ENCODE results near the gene PHACTR4.

GRCh38 chr1:28526886-28527285 lies 157.3 kb downstream of the PHACTR4 start:
- TF ChIP-seq, protein P1, sequence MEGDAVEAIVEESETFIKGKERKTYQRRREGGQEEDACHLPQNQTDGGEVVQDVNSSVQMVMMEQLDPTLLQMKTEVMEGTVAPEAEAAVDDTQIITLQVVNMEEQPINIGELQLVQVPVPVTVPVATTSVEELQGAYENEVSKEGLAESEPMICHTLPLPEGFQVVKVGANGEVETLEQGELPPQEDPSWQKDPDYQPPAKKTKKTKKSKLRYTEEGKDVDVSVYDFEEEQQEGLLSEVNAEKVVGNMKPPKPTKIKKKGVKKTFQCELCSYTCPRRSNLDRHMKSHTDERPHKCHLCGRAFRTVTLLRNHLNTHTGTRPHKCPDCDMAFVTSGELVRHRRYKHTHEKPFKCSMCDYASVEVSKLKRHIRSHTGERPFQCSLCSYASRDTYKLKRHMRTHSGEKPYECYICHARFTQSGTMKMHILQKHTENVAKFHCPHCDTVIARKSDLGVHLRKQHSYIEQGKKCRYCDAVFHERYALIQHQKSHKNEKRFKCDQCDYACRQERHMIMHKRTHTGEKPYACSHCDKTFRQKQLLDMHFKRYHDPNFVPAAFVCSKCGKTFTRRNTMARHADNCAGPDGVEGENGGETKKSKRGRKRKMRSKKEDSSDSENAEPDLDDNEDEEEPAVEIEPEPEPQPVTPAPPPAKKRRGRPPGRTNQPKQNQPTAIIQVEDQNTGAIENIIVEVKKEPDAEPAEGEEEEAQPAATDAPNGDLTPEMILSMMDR (IDR thresholded peaks at IDR 0.05; ENCODE audit: insufficient read depth, low read length) = no peak
- TF ChIP-seq POLR2AphosphoS5 (IDR thresholded peaks at IDR 0.05; ENCODE audit: low read depth) (no peak), REST (IDR thresholded peaks at IDR 0.05; ENCODE audit: insufficient replicate concordance, low read depth) (no peak)

All from HL-60 (cell line).